PFSK-1 (cell line): ENCODE measurements around the gene HYLS1.

Source experiments
- FOXP2 ChIP-seq: optimal IDR thresholded peaks from 2 replicates; pipeline ENCODE3; 2011; ENCODE audit warnings: borderline replicate concordance, control low read depth, inconsistent platforms; ENCODE audit not compliant: insufficient read depth; ENCODE audit errors: extremely low read length, extremely low read depth
- POLR2AphosphoS5 ChIP-seq: IDR thresholded peaks from 2 replicates; pipeline ENCODE4 v1.6.1; 2012; ENCODE audit warnings: low read depth, mild to moderate bottlenecking, control low read depth, low read length, moderate library complexity
- REST ChIP-seq, 2 experiments: IDR thresholded peaks; 2 replicates each; pipeline versions ENCODE4 v1.6.1 to v1.8.0; 2011 to 2012; ENCODE audit warnings: low read depth in 2 of 2, low read length in 2 of 2, control low read depth in 1 of 2, inconsistent platforms in 1 of 2, mild to moderate bottlenecking in 1 of 2, moderate library complexity in 1 of 2; ENCODE audit not compliant: insufficient read depth in 1 of 2
- SIN3A ChIP-seq: IDR thresholded peaks from 2 replicates; pipeline ENCODE4 v1.6.1; 2012; ENCODE audit warnings: mild to moderate bottlenecking, low read length, moderate library complexity, borderline replicate concordance; ENCODE audit not compliant: insufficient read depth
- TAF1 ChIP-seq: IDR thresholded peaks from 2 replicates; pipeline ENCODE4 v1.6.1; 2012; ENCODE audit warnings: low read length, control low read depth, borderline replicate concordance; ENCODE audit not compliant: insufficient read depth

DNA sequence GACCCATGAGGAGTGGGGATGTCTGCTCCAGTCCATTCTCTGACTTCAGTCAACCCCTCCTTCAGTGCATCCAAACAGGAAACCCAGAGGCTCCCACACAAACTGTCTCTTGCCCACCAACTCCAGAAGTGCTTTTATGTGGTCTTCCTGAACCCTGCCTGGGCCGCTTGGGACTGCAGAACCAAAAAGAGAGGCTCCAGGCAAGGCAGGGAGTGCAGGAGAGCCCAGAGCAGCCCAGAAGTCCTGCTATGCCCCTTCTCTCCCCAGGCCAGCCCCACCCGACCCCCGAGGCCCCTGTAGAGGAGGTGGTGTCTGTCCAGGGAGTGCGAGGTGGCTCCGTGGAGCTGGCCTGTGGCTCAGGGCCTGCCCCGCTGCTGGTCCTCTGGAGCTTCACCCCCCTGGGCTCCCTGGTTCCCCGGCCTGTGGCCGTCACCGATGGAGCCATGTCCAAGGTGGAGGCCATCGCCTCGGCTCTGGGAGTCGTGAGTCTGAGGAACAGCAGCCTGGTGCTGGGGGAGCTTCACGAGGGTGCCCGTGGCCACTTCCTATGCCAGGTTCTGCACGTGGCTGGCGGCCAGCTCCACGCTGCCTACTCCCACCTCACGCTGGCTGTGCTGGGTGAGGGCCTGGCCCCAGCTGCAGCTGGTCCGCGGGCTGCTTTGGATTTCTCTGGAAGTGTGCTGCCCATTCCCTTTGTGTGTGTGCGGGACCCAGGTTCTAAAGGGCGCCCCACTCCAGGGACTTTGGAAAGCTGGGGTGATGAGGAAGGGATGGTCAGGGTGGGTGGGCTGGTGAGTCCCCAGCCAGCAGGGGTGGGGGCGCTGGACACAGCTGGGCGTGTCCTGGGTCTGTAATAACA, 60.2 kb downstream of the HYLS1 start:
- TF ChIP-seq TAF1 (no peak), REST (IDR thresholded peaks at IDR 0.05; ENCODE audit: insufficient read depth in 1 of 2, low read depth in 2 of 2, low read length in 2 of 2) (no peak), POLR2AphosphoS5 (no peak), FOXP2 (no peak), SIN3A (no peak)
